SHP77 treated with DMSO at 0.1 percent for 48 hours (cell line): ENCODE results near the gene STK4.
"Not testable (repeated sequence)": the region's sequence is repeated elsewhere in the genome, so short reads cannot be mapped to it uniquely, and the experiment has no call there.

Source experiments
- DNase-seq: peaks from one replicate; lab custom pipeline; 2025; lab: John Stamatoyannopoulos, UW

The STK4 gene

GRCh38 chr20:45055056-45055455 is 88.7 kb downstream of the STK4 start:
- DNase-seq = no peak

GRCh38 chr20:45056473-45057173 is 90.3 kb downstream of the STK4 start:
- no peak for DNase-seq

GRCh38 chr20:45058168-45058850 is 92.0 kb downstream of the STK4 start:
- DNase-seq = no peak

- DNase-seq = no peak
Observed at GRCh38 chr20:45059022-45059728, 92.9 kb downstream of the STK4 start.

- DNase-seq = no peak
Observed at GRCh38 chr20:45060294-45060693, 94.0 kb downstream of the STK4 start.

- no peak for DNase-seq
Observed at GRCh38 chr20:45061244-45061643, 94.9 kb downstream of the STK4 start.

- not testable (repeated sequence) for DNase-seq
Observed at GRCh38 chr20:45063107-45063506, 96.8 kb downstream of the STK4 start.

- no peak for DNase-seq
Observed at GRCh38 chr20:45064812-45065211, 98.5 kb downstream of the STK4 start.

GRCh38 chr20:45066372-45066771 is 100.1 kb downstream of the STK4 start:
- DNase-seq = no peak

- DNase-seq = no peak
Observed at GRCh38 chr20:45067087-45067486, 100.8 kb downstream of the STK4 start.

- DNase-seq = no peak
Observed at GRCh38 chr20:45067558-45067957, 101.2 kb downstream of the STK4 start.

GRCh38 chr20:45069261-45069660 is 102.9 kb downstream of the STK4 start:
- no peak for DNase-seq

- DNase-seq = no peak
Observed at GRCh38 chr20:45070932-45071632, 104.8 kb downstream of the STK4 start.

- no peak for DNase-seq
Observed at GRCh38 chr20:45072066-45072465, 105.8 kb downstream of the STK4 start.

GRCh38 chr20:45073221-45073620 is 106.9 kb downstream of the STK4 start:
- DNase-seq = no peak

GRCh38 chr20:45077559-45077958 is 111.2 kb downstream of the STK4 start:
- no peak for DNase-seq

- DNase-seq = no peak
Observed at GRCh38 chr20:45080867-45081624, 114.7 kb downstream of the STK4 start.

- no peak for DNase-seq
Observed at GRCh38 chr20:45082468-45082867, 116.2 kb downstream of the STK4 start.

- no peak for DNase-seq
Observed at GRCh38 chr20:45083127-45083526, 116.8 kb downstream of the STK4 start.

GRCh38 chr20:45085289-45085688 is 119.0 kb downstream of the STK4 start:
- DNase-seq = no peak

GRCh38 chr20:45085867-45086266 is 119.6 kb downstream of the STK4 start:
- DNase-seq = no peak
